ENCODE measurements around the gene RRAS. TPM values are rescaled to one million over a fixed set of nuclear protein-coding genes. Genes with fewer than 3 reads are reported as not detected.
A peak's percentile ranks its signal among the peaks of the same experiment; 100 is the strongest.

RRAS gene
- polyA plus RNA-seq, 1 of the 3 experiments (the other 2 are of a cell fraction), result 141 TPM

- peak overlapping the region; percentile 62 to 100 for H3K27ac ChIP-seq (ENCODE audit: low read depth in 2 of 2, low read length in 1 of 2)
- DNase-seq, result no peak
- ChIA-PET POLR2A (interaction anchor here (0.7 to 1.3 kb wide), 6 partner anchors 8 to 211 kb away, joined by 3 to 5 read pairs (median 4); partner anchors contain the start of genes NOSIP, PRR12, PRRG2 and PTOV1), CTCF (interaction anchor here (0.8 to 5.2 kb wide), 3 partner anchors 32 to 44 kb away, joined by 3 to 31 read pairs (median 7); partner anchors contain the start of gene PRMT1)
- H3K4me2 ChIP-seq, result peak overlapping the region; percentile 97
- H3K9ac ChIP-seq, result peak overlapping the region; percentile 76
- no peaks in the 10 kb centered on the region for H3K9me3 ChIP-seq
- peak overlapping the region; percentile 64 to 87 for H3K4me3 ChIP-seq (ENCODE audit: low read depth in 2 of 2, low read length in 1 of 2)
- H3F3A ChIP-seq (replicated peaks; ENCODE audit: insufficient read depth), result peaks cover 14% of the 10 kb centered on the region
- peaks cover 4% of the 10 kb centered on the region; the same call in 1 of the 2 replicates for H4K20me1 ChIP-seq (ENCODE audit: insufficient read depth)
- TF ChIP-seq FOSL2 (IDR thresholded peaks at IDR 0.05; ENCODE audit: borderline replicate concordance, low read depth) (no peak), GATA2 (CRISPR knock-in tag; IDR thresholded peaks at IDR 0.05) (no peak), IRF3 (IDR thresholded peaks at IDR 0.05; ENCODE audit: low read depth, low read length) (no peak), FOXM1 (IDR thresholded peaks at IDR 0.05; ENCODE audit: low read depth) (no peak), PBX3 (IDR thresholded peaks at IDR 0.05) (no peak), SIN3A (IDR thresholded peaks at IDR 0.05; ENCODE audit: borderline replicate concordance, low read depth, low read length) (no peak), SMC3 (IDR thresholded peaks at IDR 0.05; ENCODE audit: low read depth, low read length) (no peak), JUND (IDR thresholded peaks at IDR 0.05) (no peak), RFX5 (IDR thresholded peaks at IDR 0.05; ENCODE audit: low read length) (no peak), NFIC (IDR thresholded peaks at IDR 0.05; ENCODE audit: borderline replicate concordance) (no peak), RAD21 (IDR thresholded peaks at IDR 0.05; ENCODE audit: low read length) (no peak), ELF1 (IDR thresholded peaks at IDR 0.05) (no peak), CHD2 (IDR thresholded peaks at IDR 0.05; ENCODE audit: low read length, partially characterized antibody) (no peak), FOXJ3 (CRISPR knock-in tag; IDR thresholded peaks at IDR 0.05) (no peak), MEF2A (IDR thresholded peaks at IDR 0.05; ENCODE audit: borderline replicate concordance, low read depth) (no peak)
- TF ChIP-seq, protein P1, sequence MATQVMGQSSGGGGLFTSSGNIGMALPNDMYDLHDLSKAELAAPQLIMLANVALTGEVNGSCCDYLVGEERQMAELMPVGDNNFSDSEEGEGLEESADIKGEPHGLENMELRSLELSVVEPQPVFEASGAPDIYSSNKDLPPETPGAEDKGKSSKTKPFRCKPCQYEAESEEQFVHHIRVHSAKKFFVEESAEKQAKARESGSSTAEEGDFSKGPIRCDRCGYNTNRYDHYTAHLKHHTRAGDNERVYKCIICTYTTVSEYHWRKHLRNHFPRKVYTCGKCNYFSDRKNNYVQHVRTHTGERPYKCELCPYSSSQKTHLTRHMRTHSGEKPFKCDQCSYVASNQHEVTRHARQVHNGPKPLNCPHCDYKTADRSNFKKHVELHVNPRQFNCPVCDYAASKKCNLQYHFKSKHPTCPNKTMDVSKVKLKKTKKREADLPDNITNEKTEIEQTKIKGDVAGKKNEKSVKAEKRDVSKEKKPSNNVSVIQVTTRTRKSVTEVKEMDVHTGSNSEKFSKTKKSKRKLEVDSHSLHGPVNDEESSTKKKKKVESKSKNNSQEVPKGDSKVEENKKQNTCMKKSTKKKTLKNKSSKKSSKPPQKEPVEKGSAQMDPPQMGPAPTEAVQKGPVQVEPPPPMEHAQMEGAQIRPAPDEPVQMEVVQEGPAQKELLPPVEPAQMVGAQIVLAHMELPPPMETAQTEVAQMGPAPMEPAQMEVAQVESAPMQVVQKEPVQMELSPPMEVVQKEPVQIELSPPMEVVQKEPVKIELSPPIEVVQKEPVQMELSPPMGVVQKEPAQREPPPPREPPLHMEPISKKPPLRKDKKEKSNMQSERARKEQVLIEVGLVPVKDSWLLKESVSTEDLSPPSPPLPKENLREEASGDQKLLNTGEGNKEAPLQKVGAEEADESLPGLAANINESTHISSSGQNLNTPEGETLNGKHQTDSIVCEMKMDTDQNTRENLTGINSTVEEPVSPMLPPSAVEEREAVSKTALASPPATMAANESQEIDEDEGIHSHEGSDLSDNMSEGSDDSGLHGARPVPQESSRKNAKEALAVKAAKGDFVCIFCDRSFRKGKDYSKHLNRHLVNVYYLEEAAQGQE (IDR thresholded peaks at IDR 0.05; ENCODE audit: low read depth, low read length), result no peak
- H3K27me3 ChIP-seq (ENCODE audit: insufficient read depth), result no peaks in the 10 kb centered on the region
- no peaks in the 10 kb centered on the region for H3K9me2 ChIP-seq
- H2AFZ ChIP-seq (ENCODE audit: low read depth), result no peak overlapping the region
- H3K4me1 ChIP-seq (ENCODE audit: control insufficient read depth in 1 of 2, insufficient read depth in 2 of 2, low read depth in 1 of 2, low read length in 1 of 2), result peaks cover 14 to 32% of the 10 kb centered on the region in 2 experiments
- H3K36me3 ChIP-seq (replicated peaks in 1 of 2; ENCODE audit: control insufficient read depth in 1 of 2, insufficient read depth in 2 of 2, low read length in 1 of 2), result peaks cover 0 to 4% of the 10 kb centered on the region in 2 experiments
- peaks cover 46% of the 10 kb centered on the region for H3K79me2 ChIP-seq (ENCODE audit: insufficient read depth)
- 37% methylated on average over 8 of the region's 31 CpGs for WGBS (ENCODE audit: low lambda C conversion rate)
Measured at GRCh38 chr19:49639401-49640112, 386 bp downstream of the RRAS start.

Data from SK-N-SH (cell line).